C4-2B (cell line): Measurements from ENCODE around the gene NAT16.

Source experiments
- H3K27ac ChIP-seq: fragments of 450-650 bp; 2 replicates; pipeline ENCODE4 v1.5.1; 2017
- ZFX ChIP-seq: fragments of 450-650 bp; IDR thresholded peaks from 2 replicates; pipeline ENCODE4 v1.6.1; 2017
- TF ChIP-seq, protein P1 (sequence below): fragments of 450-650 bp; conservative IDR thresholded peaks from 2 replicates; pipeline ENCODE4 v1.5.1; 2017; ENCODE audit warnings: mild to moderate bottlenecking

Gene NAT16

GRCh38 chr7:101180130-101180755 is at the start of gene NAT16:
NAT16 (minus strand) TSS chr7:101180293; CDS start chr7:101174807, 5,486 bp downstream.
- no peak within 1 kb of the TSS for H3K27ac ChIP-seq
- TF ChIP-seq ZFX, result no peak
- TF ChIP-seq, protein P1, sequence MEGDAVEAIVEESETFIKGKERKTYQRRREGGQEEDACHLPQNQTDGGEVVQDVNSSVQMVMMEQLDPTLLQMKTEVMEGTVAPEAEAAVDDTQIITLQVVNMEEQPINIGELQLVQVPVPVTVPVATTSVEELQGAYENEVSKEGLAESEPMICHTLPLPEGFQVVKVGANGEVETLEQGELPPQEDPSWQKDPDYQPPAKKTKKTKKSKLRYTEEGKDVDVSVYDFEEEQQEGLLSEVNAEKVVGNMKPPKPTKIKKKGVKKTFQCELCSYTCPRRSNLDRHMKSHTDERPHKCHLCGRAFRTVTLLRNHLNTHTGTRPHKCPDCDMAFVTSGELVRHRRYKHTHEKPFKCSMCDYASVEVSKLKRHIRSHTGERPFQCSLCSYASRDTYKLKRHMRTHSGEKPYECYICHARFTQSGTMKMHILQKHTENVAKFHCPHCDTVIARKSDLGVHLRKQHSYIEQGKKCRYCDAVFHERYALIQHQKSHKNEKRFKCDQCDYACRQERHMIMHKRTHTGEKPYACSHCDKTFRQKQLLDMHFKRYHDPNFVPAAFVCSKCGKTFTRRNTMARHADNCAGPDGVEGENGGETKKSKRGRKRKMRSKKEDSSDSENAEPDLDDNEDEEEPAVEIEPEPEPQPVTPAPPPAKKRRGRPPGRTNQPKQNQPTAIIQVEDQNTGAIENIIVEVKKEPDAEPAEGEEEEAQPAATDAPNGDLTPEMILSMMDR, result no peak

DNA sequence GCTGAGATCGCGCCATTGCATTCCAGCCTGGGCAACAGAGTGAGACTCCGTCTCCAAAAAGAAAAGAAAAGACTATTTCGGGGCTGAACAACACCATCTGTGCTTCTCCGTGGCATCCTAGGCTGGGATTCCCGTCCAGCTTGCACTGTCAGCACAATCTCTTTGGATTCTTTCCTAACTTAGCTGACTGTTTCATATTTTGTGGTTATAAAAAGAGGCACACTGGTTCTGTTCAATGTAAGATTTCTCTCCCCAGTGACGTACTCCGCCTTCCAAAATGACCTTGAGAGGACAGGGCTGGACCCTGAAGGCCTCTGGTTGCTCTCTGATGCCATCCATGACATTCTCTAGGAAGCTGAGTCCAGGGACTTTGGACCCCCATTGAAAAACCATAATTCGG is 46.6 kb upstream of the NAT16 start:
- H3K27ac ChIP-seq, result no peak overlapping the region
- TF ChIP-seq ZFX, result no peak
- TF ChIP-seq, protein P1, result no peak

GRCh38 chr7:101225650-101226049 is 45.6 kb upstream of the NAT16 start:
- TF ChIP-seq ZFX, result no peak
- TF ChIP-seq, protein P1, result no peak
- no peak overlapping the region for H3K27ac ChIP-seq

GRCh38 chr7:101223528-101223927 is 43.4 kb upstream of the NAT16 start:
- TF ChIP-seq ZFX, result no peak
- TF ChIP-seq, protein P1, result no peak
- no peak overlapping the region for H3K27ac ChIP-seq

- no peak overlapping the region for H3K27ac ChIP-seq
- TF ChIP-seq, protein P1, result no peak
- TF ChIP-seq ZFX, result no peak
These were observed 42.3 kb upstream of the NAT16 start for GRCh38 chr7:101222275-101222830.

GRCh38 chr7:101220295-101220694 is 40.2 kb upstream of the NAT16 start:
- no peak overlapping the region for H3K27ac ChIP-seq
- TF ChIP-seq, protein P1, result no peak

- TF ChIP-seq, protein P1, result no peak
- no peak for TF ChIP-seq ZFX
These were observed 38.4 kb upstream of the NAT16 start for GRCh38 chr7:101218236-101219125.

More at GRCh38 chr7:101218236-101219125, 38.4 kb upstream of the NAT16 start:
- H3K27ac ChIP-seq, result peak overlapping the region; percentile 85
